Activated naive CD8-positive, alpha-beta T cell treated with anti-CD3 and anti-CD28 coated beads, Interleukin-2, amount 10 ng/mL, durations not matched to agents 7 days and 5 days (primary cell): ENCODE data around the gene COX17. TPM values are rescaled to one million over a fixed set of nuclear protein-coding genes. Genes with fewer than 3 reads are reported as not detected.

Experiments used
- ATAC-seq: fragments of 150-1000 bp; cut with Tn5 transposase; one replicate; pipeline ENCODE4 v1.10.0; 2021; ENCODE audit warnings: low read depth, moderate library complexity
- POLR2A ChIA-PET: fragments of 350-600 bp; sonication (Branson Sonifier 250); formaldehyde crosslinking; loops from one replicate; lab custom pipeline; 2021; ENCODE audit warnings: antibody characterized with exemption; lab: Charles Lee
- DNase-seq: peaks from one replicate; pipeline ENCODE4 v3.0.0; 2021
- H3K27ac Mint-ChIP-seq: one replicate; pipeline ENCODE4 v1.8.0; 2022; ENCODE audit warnings: mild to moderate bottlenecking, mixed read lengths
- H3K27me3 Mint-ChIP-seq: one replicate; pipeline ENCODE4 v1.8.0; 2022; ENCODE audit warnings: mild to moderate bottlenecking, moderate library complexity, mixed read lengths
- H3K36me3 Mint-ChIP-seq: one replicate; pipeline ENCODE4 v1.8.0; 2021; ENCODE audit warnings: mild to moderate bottlenecking, mixed read lengths
- H3K4me1 Mint-ChIP-seq: one replicate; pipeline ENCODE4 v1.8.0; 2021; ENCODE audit warnings: mixed read lengths
- H3K4me3 Mint-ChIP-seq: one replicate; pipeline ENCODE4 v1.8.0; 2022; ENCODE audit warnings: mild to moderate bottlenecking, moderate library complexity, mixed read lengths
- H3K9me3 Mint-ChIP-seq: one replicate; pipeline ENCODE4 v1.8.0; 2021; ENCODE audit warnings: mixed read lengths
- total RNA-seq, 2 experiments: library from RNA; stranded (reverse); gene quantifications; one replicate each; pipeline ENCODE4 v1.2.3, GENCODE V29; 2021

The COX17 gene, protein sequence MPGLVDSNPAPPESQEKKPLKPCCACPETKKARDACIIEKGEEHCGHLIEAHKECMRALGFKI
- 10 to 100 TPM; 55.7 to 59.9 TPM for total RNA-seq

- no peaks in the 10 kb centered on the region for H3K9me3 Mint-ChIP-seq
- peak within 1 kb of the TSS; percentile 87 for H3K4me3 Mint-ChIP-seq
- POLR2A ChIA-PET = interaction anchor here (0.6 to 2.6 kb wide), 15 partner anchors 10 to 419 kb away, joined by 3 to 16 read pairs (median 4); partner anchors contain the start of genes POGLUT1, TIMMDC1 and TMEM39A
Observed at GRCh38 chr3:119676771-119677640, at the start of gene COX17. TSS of gene COX17 (minus strand) at chr3:119677406. CDS start at chr3:119677310, 96 bp downstream.

DNA sequence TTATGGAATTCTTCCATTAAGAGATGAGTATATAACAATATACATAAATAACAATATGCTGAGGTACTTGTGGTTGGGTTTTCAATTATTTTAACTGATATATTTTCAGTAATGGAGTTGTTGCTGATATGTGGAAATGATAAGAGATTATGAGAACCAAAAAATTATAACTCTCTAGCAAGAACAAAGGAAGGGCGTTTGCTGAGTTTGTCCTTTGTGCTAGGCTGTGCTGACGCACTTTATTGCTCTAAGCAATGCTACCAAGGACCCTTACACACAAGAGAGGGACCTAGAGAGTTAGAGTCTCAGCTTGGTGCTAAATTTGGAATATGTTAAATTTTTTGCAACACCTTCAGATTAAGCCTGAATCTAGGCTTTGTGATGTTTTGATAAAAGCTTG is 49.7 kb upstream of the COX17 start:
- Mint-ChIP-seq H3K27me3 (peaks cover 6% of the 10 kb centered on the region), H3K4me3 (no peak overlapping the region), H3K4me1 (no peaks in the 10 kb centered on the region), H3K27ac (no peak overlapping the region), H3K36me3 (no peaks in the 10 kb centered on the region), H3K9me3 (no peaks in the 10 kb centered on the region)
- DNase-seq = no peak
- no peak for ATAC-seq
- POLR2A ChIA-PET = no interaction called here

More at GRCh38 chr3:119676771-119677640, at the start of gene COX17:
- Mint-ChIP-seq H3K27me3 (no peaks in the 10 kb centered on the region), H3K4me1 (peaks cover 32% of the 10 kb centered on the region), H3K36me3 (peaks cover 18% of the 10 kb centered on the region), H3K27ac (peak within 1 kb of the TSS; percentile 97)
- peak; percentile 92 for ATAC-seq
- DNase-seq = peak; percentile 91

DNA sequence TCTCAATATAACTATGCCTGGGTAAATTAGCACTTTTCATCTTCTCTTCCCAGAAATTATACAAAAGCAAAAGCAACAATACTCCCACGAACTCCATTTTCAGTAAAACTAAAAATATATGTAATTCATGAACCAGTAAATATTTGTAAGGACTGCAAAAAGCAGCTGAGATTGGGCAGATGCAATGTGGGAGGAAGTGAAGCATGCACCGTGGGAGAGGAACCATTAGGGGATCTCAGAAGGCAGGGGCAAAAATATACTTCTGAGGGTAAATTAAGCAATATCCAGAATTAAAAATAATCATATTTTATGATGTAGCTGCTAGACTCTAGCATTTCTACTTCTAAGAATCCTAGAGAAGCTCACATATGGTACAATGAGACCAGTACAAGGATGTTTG is 45.8 kb upstream of the COX17 start:
- no peak for DNase-seq
- ATAC-seq = no peak
- Mint-ChIP-seq H3K4me3 (no peak overlapping the region), H3K4me1 (no peaks in the 10 kb centered on the region), H3K9me3 (no peaks in the 10 kb centered on the region), H3K27me3 (peaks cover 10% of the 10 kb centered on the region), H3K27ac (no peak overlapping the region), H3K36me3 (no peaks in the 10 kb centered on the region)
- POLR2A ChIA-PET = no interaction called here

DNA sequence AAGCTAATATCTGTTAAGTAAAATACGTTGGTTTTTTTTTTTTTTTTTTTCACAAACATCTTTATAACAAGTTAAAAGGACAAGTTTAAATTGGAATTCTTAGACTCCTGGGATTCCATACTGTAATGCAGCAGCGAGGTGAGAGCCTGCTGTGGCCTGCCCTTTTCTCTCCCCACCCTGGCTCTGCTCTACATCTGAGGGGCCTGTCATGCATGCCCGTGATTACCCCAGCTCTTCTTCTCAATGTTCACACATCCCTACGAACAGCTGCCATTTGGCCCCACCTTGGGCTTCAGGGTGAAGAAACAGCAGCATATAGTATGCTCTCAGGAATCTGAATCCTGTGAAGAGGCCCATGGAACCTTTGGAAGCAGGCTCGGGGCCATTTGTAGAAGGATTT is 40.3 kb upstream of the COX17 start:
- ATAC-seq (no peak), DNase-seq (no peak)
- H3K27me3 Mint-ChIP-seq = peaks cover 4% of the 10 kb centered on the region
- peaks cover 2% of the 10 kb centered on the region for H3K4me1 Mint-ChIP-seq
- no peaks in the 10 kb centered on the region for H3K9me3 Mint-ChIP-seq
- no peak overlapping the region for H3K27ac Mint-ChIP-seq
- H3K4me3 Mint-ChIP-seq = no peak overlapping the region
- H3K36me3 Mint-ChIP-seq = no peaks in the 10 kb centered on the region
- POLR2A ChIA-PET = no interaction called here

GRCh38 chr3:119716998-119717397 is 39.8 kb upstream of the COX17 start:
- H3K27ac Mint-ChIP-seq = no peak overlapping the region
- H3K4me1 Mint-ChIP-seq = peaks cover 2% of the 10 kb centered on the region
- H3K9me3 Mint-ChIP-seq = no peaks in the 10 kb centered on the region
- no peaks in the 10 kb centered on the region for H3K36me3 Mint-ChIP-seq
- POLR2A ChIA-PET = no interaction called here
- no peak for DNase-seq
- H3K4me3 Mint-ChIP-seq = no peak overlapping the region
- H3K27me3 Mint-ChIP-seq = peaks cover 4% of the 10 kb centered on the region
- ATAC-seq = no peak

GRCh38 chr3:119715105-119715504 is 37.9 kb upstream of the COX17 start:
- H3K4me3 Mint-ChIP-seq = no peak overlapping the region
- POLR2A ChIA-PET = no interaction called here
- H3K27ac Mint-ChIP-seq = no peak overlapping the region
- no peak for DNase-seq
- peaks cover 2% of the 10 kb centered on the region for H3K4me1 Mint-ChIP-seq
- no peaks in the 10 kb centered on the region for H3K9me3 Mint-ChIP-seq
- peaks cover 9% of the 10 kb centered on the region for H3K27me3 Mint-ChIP-seq
- H3K36me3 Mint-ChIP-seq = no peaks in the 10 kb centered on the region
- ATAC-seq = no peak

DNA sequence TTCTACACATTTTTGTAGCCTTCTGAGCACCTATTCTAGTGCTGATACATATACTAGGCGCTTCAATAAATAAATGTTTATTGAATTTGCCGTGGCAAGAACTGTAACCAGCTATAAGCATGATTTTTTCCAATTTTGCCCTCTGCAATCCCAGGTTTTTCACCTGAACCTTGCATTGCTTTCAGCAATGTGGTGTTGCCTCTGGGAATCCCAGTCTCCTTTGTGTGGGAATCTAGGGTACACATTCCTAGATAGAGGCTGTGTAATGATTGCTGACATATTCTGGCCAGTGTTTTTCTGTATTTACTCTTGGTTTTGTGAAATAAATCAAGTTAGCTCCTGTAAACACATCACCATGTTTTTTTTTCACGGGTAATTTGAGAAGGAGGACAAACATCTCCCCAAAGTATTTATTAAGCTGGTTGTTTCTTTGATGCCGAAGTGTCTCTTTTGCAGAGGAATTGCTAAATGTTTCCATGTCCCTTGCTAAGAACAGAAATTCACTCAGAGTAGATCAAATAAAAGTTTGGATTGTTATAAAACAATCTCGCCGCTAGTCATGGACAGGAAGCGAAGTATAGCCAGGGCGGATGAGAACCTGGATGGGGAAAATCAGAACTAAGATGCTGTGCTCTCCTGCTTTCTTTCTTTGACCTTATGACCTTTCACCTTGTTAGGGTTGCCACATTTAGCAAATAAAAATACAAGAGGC is 26.8 kb upstream of the COX17 start:
- DNase-seq (no peak), ATAC-seq (no peak)
- peaks cover 27% of the 10 kb centered on the region for H3K4me1 Mint-ChIP-seq
- POLR2A ChIA-PET = no interaction called here
- peak overlapping the region; percentile 84 for H3K4me3 Mint-ChIP-seq
- peaks cover 1% of the 10 kb centered on the region for H3K9me3 Mint-ChIP-seq
- peaks cover 1% of the 10 kb centered on the region for H3K36me3 Mint-ChIP-seq
- H3K27me3 Mint-ChIP-seq = peaks cover 19% of the 10 kb centered on the region
- no peak overlapping the region for H3K27ac Mint-ChIP-seq

DNA sequence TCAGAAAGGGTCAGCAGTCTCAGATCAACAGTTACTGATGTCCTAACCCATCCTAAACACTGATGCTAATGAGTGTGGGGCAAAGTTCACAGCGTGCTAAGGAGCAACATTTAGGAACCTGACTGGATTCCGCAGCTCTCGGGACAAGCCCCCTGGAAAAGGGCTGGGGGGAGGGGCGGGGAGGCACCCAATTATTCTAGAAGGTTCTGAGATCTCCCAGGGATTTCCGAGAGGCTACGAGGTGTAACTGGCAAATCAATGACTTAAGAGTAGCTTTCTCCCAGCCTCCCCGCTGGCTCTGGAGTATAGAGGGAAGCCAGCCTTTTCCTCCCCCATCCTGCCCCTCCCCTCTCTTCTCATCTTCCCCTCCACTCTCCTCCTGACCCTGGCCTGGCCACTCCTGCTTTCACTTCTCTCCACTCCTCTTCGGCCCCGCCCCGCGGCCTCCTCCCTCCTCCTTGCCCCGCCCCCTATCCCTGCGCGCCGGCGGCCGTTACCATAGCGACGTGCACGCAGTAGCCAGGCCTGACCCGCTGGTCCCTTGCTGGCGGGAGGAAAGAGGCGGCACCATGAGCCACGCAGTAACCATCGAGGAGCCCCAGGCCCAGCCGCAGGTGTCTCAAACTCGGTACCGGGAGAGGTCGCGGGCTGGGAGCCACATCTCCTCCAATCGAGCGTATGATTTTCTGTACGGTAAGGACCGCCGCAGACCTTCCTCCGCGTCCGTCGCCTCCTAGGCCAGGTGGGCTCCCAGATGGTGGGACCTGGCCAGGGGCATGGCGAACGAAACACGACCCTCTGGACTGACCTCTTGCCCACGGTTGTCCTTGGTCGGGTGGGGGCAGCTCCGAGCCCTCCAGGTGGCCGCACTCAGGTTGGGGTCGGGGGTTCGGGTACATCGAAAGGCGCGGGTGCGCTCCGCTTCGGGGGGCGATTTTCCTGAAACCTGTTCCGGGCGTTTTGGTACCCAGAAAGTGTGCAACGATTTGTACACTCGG is 25.6 kb upstream of the COX17 start, which contains the start of gene CFAP91:
TSS of gene CFAP91 (plus strand) at position 493 of the 998 bp plus-strand sequence. CDS start at position 570, 77 bp downstream.
- DNase-seq = peak; percentile 83
- H3K36me3 Mint-ChIP-seq = peaks cover 1% of the 10 kb centered on the region
- POLR2A ChIA-PET = no interaction called here
- H3K27ac Mint-ChIP-seq = peak within 1 kb of the TSS; percentile 35
- H3K27me3 Mint-ChIP-seq = peaks cover 19% of the 10 kb centered on the region
- peaks cover 1% of the 10 kb centered on the region for H3K9me3 Mint-ChIP-seq
- ATAC-seq = peak; percentile 88
- H3K4me1 Mint-ChIP-seq = peaks cover 27% of the 10 kb centered on the region
- peak within 1 kb of the TSS; percentile 84 for H3K4me3 Mint-ChIP-seq

GRCh38 chr3:119700920-119701734 is 23.9 kb upstream of the COX17 start:
- POLR2A ChIA-PET = interaction anchor here (1.7 kb wide), 1 partner anchor 24 kb away, joined by 5 read pairs; the partner anchor contains the start of gene COX17
- ATAC-seq = no peak

GRCh38 chr3:119700269-119700919 is 23.2 kb upstream of the COX17 start:
- H3K27ac Mint-ChIP-seq = peak overlapping the region; percentile 31
- DNase-seq (no peak), ATAC-seq (peak; percentile 7)
- POLR2A ChIA-PET = interaction anchor here (1.7 kb wide), 1 partner anchor 24 kb away, joined by 5 read pairs; the partner anchor contains the start of gene COX17
- peaks cover 1% of the 10 kb centered on the region for H3K9me3 Mint-ChIP-seq
- H3K27me3 Mint-ChIP-seq = peaks cover 15% of the 10 kb centered on the region
- H3K4me3 Mint-ChIP-seq = peak overlapping the region; percentile 31
- peaks cover 27% of the 10 kb centered on the region for H3K4me1 Mint-ChIP-seq
- H3K36me3 Mint-ChIP-seq = peaks cover 1% of the 10 kb centered on the region

More at GRCh38 chr3:119700920-119701734, 23.9 kb upstream of the COX17 start:
- H3K4me1 Mint-ChIP-seq = peaks cover 27% of the 10 kb centered on the region
- peak overlapping the region; percentile 36 for H3K4me3 Mint-ChIP-seq
- DNase-seq = no peak
- H3K36me3 Mint-ChIP-seq = peaks cover 1% of the 10 kb centered on the region
- H3K9me3 Mint-ChIP-seq = peaks cover 1% of the 10 kb centered on the region
- H3K27ac Mint-ChIP-seq = peak overlapping the region; percentile 31
- peaks cover 15% of the 10 kb centered on the region for H3K27me3 Mint-ChIP-seq

GRCh38 chr3:119697394-119697793 is 20.2 kb upstream of the COX17 start:
- no peak overlapping the region for H3K4me3 Mint-ChIP-seq
- peaks cover 21% of the 10 kb centered on the region for H3K4me1 Mint-ChIP-seq
- ATAC-seq = no peak
- H3K9me3 Mint-ChIP-seq = peaks cover 1% of the 10 kb centered on the region
- DNase-seq = no peak
- H3K27ac Mint-ChIP-seq = no peak overlapping the region
- H3K27me3 Mint-ChIP-seq = peaks cover 5% of the 10 kb centered on the region
- POLR2A ChIA-PET = no interaction called here
- peaks cover 1% of the 10 kb centered on the region for H3K36me3 Mint-ChIP-seq
